Ishikawa (cell line): ENCODE data around the gene CEMIP.

Experiments
- CEBPB ChIP-seq: IDR thresholded peaks from 2 replicates; pipeline ENCODE4 v1.6.1; 2012
- CREB1 ChIP-seq: IDR thresholded peaks from 2 replicates; pipeline ENCODE4 v1.6.1; 2012; ENCODE audit warnings: low read depth
- EGR1 ChIP-seq: IDR thresholded peaks from 2 replicates; pipeline ENCODE4 v1.6.1; 2012
- EP300 ChIP-seq: IDR thresholded peaks from 2 replicates; pipeline ENCODE4 v1.6.1; 2012; ENCODE audit warnings: borderline replicate concordance
- FOXM1 ChIP-seq: IDR thresholded peaks from 2 replicates; pipeline ENCODE4 v1.6.1; 2012; ENCODE audit warnings: low read depth, borderline replicate concordance
- MAX ChIP-seq: IDR thresholded peaks from 2 replicates; pipeline ENCODE4 v1.6.1; 2012
- RAD21 ChIP-seq: IDR thresholded peaks from 2 replicates; pipeline ENCODE4 v1.6.1; 2012; ENCODE audit warnings: low read depth
- REST ChIP-seq: IDR thresholded peaks from 2 replicates; pipeline ENCODE4 v1.6.1; 2012; ENCODE audit warnings: low read depth, mild to moderate bottlenecking
- TAF1 ChIP-seq: IDR thresholded peaks from 2 replicates; pipeline ENCODE4 v1.6.1; 2012; ENCODE audit warnings: low read depth, mild to moderate bottlenecking
- TCF12 ChIP-seq: IDR thresholded peaks from 2 replicates; pipeline ENCODE4 v1.6.1; 2012; ENCODE audit warnings: low read depth
- TEAD4 ChIP-seq: IDR thresholded peaks from 2 replicates; pipeline ENCODE4 v1.6.1; 2012
- USF1 ChIP-seq: IDR thresholded peaks from 2 replicates; pipeline ENCODE4 v1.6.1; 2012
- YY1 ChIP-seq: IDR thresholded peaks from 2 replicates; pipeline ENCODE4 v1.6.1; 2012; ENCODE audit warnings: low read depth

DNA sequence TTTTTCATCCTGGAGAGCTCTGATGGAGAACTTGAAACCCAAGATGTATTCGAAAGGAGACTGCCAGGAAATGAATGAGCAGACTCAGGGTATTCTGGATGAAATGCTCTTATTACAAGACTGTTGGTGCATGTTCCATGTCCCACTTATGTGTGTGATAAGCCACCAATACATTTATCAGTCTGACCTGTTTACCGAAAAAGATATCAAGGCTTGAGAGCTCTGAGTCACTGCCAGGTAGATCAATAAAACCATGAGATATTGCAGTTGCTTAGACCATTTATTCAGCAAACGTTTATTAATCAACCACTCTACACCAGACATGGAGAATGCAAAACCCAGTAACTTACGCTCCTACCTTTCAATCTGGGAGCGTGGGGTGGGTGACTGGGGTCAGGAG lies 17.2 kb downstream of the CEMIP start:
- TF ChIP-seq MAX (no peak), EP300 (no peak), YY1 (no peak), TAF1 (no peak), REST (no peak), RAD21 (no peak), EGR1 (no peak), CEBPB (no peak), CREB1 (no peak), USF1 (no peak), TCF12 (no peak), TEAD4 (no peak), FOXM1 (no peak)
